MCF 10A (cell line): ENCODE data around the gene TMEM40. TPM values are rescaled to one million over a fixed set of nuclear protein-coding genes. Genes with fewer than 3 reads are reported as not detected.

Source experiments
- BruUV-seq: library from RNA; stranded (reverse); fragments of 400-500 nt; replicated peaks from 2 replicates; lab custom pipeline; 2021; lab: Mats Ljungman, UMichigan
- CTCF ChIA-PET: fragments of 300-600 bp; sonication (Branson Sonifier 250); formaldehyde crosslinking; extraction: SDS; loops from one replicate; lab custom pipeline; 2021; ENCODE audit warnings: antibody characterized with exemption, inconsistent platforms; lab: Yijun Ruan, JAX
- POLR2A ChIA-PET: fragments of 300-600, 350-650 bp; sonication (Branson Sonifier 250); formaldehyde crosslinking; extraction: SDS; loops from one replicate; lab custom pipeline; 2020; ENCODE audit warnings: antibody characterized with exemption, inconsistent platforms; lab: Yijun Ruan, JAX
- DNase-seq: peaks from one replicate; pipeline ENCODE4 v3.0.0-alpha.2; 2018; ENCODE audit not compliant: unreplicated experiment
- H3K27ac Mint-ChIP-seq: one replicate; pipeline ENCODE4 v1.8.0; 2022; ENCODE audit warnings: mild to moderate bottlenecking, low read depth, mixed read lengths; ENCODE audit not compliant: unreplicated experiment
- H3K27me3 Mint-ChIP-seq: one replicate; pipeline ENCODE4 v1.8.0; 2022; ENCODE audit warnings: mixed read lengths; ENCODE audit not compliant: insufficient read depth, unreplicated experiment
- H3K36me3 Mint-ChIP-seq: one replicate; pipeline ENCODE4 v1.8.0; 2022; ENCODE audit warnings: mild to moderate bottlenecking, moderate library complexity, mixed read lengths; ENCODE audit not compliant: insufficient read depth, unreplicated experiment
- H3K4me1 Mint-ChIP-seq: one replicate; pipeline ENCODE4 v1.8.0; 2022; ENCODE audit warnings: mixed read lengths; ENCODE audit not compliant: insufficient read depth, unreplicated experiment
- H3K4me3 Mint-ChIP-seq: one replicate; pipeline ENCODE4 v1.8.0; 2022; ENCODE audit warnings: mild to moderate bottlenecking, moderate library complexity, mixed read lengths; ENCODE audit not compliant: unreplicated experiment
- H3K9me3 Mint-ChIP-seq: one replicate; pipeline ENCODE4 v1.8.0; 2022; ENCODE audit warnings: mixed read lengths; ENCODE audit not compliant: unreplicated experiment
- CTCF ChIP-seq: fragments of 200-600 bp; IDR thresholded peaks from one replicate; pipeline ENCODE4 v1.8.0; 2022; ENCODE audit warnings: antibody characterized with exemption, mild to moderate bottlenecking; ENCODE audit not compliant: unreplicated experiment
- intact Hi-C: fragments of 100-400 bp; cut with micrococcal nuclease; formaldehyde crosslinking; loops from 2 replicates; pipeline ENCODE4 v1.14.1; 2022
- total RNA-seq: library from RNA; stranded (reverse); gene quantifications from 2 replicates; pipeline ENCODE4 v1.2.3, GENCODE V29; 2022

Gene TMEM40
- total RNA-seq, 1 experiment from 2014 or later, result 58.4 TPM

- CTCF ChIA-PET, result interaction anchor here (1.7 kb wide), 2 partner anchors 10 to 13 kb away, joined by 3 to 8 read pairs; no protein-coding TSS in a partner anchor
- no peaks in the 10 kb centered on the region for H3K9me3 Mint-ChIP-seq
- POLR2A ChIA-PET, result interaction anchor here (0.8 to 1.8 kb wide), 3 partner anchors 13 to 33 kb away, joined by 3 to 6 read pairs (median 4); no protein-coding TSS in a partner anchor
Measured at GRCh38 chr3:12695916-12696315, 63.1 kb downstream of the TMEM40 start.

GRCh38 chr3:12695112-12695511, 63.9 kb downstream of the TMEM40 start:
- H3K4me1 Mint-ChIP-seq, result no peaks in the 10 kb centered on the region
- H3K27me3 Mint-ChIP-seq, result no peaks in the 10 kb centered on the region
- POLR2A ChIA-PET, result interaction anchor here (0.8 to 1.8 kb wide), 4 partner anchors 13 to 31 kb away, joined by 4 to 6 read pairs (median 4); partner anchors contain the start of gene RAF1
- CTCF ChIA-PET, result interaction anchor here (0.7 to 2.6 kb wide), 4 partner anchors 12 to 83 kb away, joined by 3 to 8 read pairs (median 3); no protein-coding TSS in a partner anchor
- intact Hi-C loops, result no loop called here
- no peak for TF ChIP-seq CTCF
- no peaks in the 10 kb centered on the region for H3K9me3 Mint-ChIP-seq
- no peak overlapping the region for H3K4me3 Mint-ChIP-seq
- BruUV-seq, result no TSS peak
- no peak for DNase-seq
- H3K27ac Mint-ChIP-seq, result no peak overlapping the region
- no peaks in the 10 kb centered on the region for H3K36me3 Mint-ChIP-seq

More at GRCh38 chr3:12695916-12696315, 63.1 kb downstream of the TMEM40 start:
- Mint-ChIP-seq H3K27me3 (no peaks in the 10 kb centered on the region), H3K4me3 (no peak overlapping the region), H3K27ac (no peak overlapping the region), H3K36me3 (no peaks in the 10 kb centered on the region), H3K4me1 (peaks cover 4% of the 10 kb centered on the region)
- DNase-seq, result no peak
- BruUV-seq, result no TSS peak
- TF ChIP-seq CTCF, result no peak
- intact Hi-C loops, result no loop called here

- ChIA-PET CTCF (interaction anchor here (0.7 kb wide), 2 partner anchors 9 to 13 kb away, joined by 3 read pairs; no protein-coding TSS in a partner anchor), POLR2A (no interaction called here)
- TF ChIP-seq CTCF, result no peak
- no TSS peak for BruUV-seq
- H3K27me3 Mint-ChIP-seq, result no peaks in the 10 kb centered on the region
- intact Hi-C loops, result no loop called here
- no peak overlapping the region for H3K27ac Mint-ChIP-seq
- DNase-seq, result no peak
- no peaks in the 10 kb centered on the region for H3K36me3 Mint-ChIP-seq
- no peak overlapping the region for H3K4me3 Mint-ChIP-seq
- no peaks in the 10 kb centered on the region for H3K9me3 Mint-ChIP-seq
- no peaks in the 10 kb centered on the region for H3K4me1 Mint-ChIP-seq
Measured at GRCh38 chr3:12692444-12692843, 66.6 kb downstream of the TMEM40 start.

GRCh38 chr3:12689997-12690711, 68.9 kb downstream of the TMEM40 start:
- no peaks in the 10 kb centered on the region for H3K27me3 Mint-ChIP-seq
- no peak overlapping the region for H3K4me3 Mint-ChIP-seq
- CTCF ChIA-PET, result interaction anchor here (0.6 kb wide), 1 partner anchor 305 kb away, joined by 3 read pairs; no protein-coding TSS in a partner anchor
- no peak for DNase-seq
- H3K36me3 Mint-ChIP-seq, result no peaks in the 10 kb centered on the region
- no peak overlapping the region for H3K27ac Mint-ChIP-seq
- POLR2A ChIA-PET, result interaction anchor here (0.7 kb wide), 1 partner anchor 160 kb away, joined by 3 read pairs; no protein-coding TSS in a partner anchor
- TF ChIP-seq CTCF, result no peak
- H3K4me1 Mint-ChIP-seq, result no peaks in the 10 kb centered on the region
- intact Hi-C loops, result no loop called here
- no peaks in the 10 kb centered on the region for H3K9me3 Mint-ChIP-seq
- BruUV-seq, result no TSS peak
